ENCODE data around the gene SLC34A3.
A peak's percentile ranks its signal among the peaks of the same experiment; 100 is the strongest.

Gene SLC34A3

GRCh38 chr9:137220317-137221094 lies 10.2 kb upstream of the SLC34A3 start:
- no peak for DNase-seq (ENCODE audit: low read depth, low spot score)
- no peak for TF ChIP-seq CTCF (IDR thresholded peaks at IDR 0.05; ENCODE audit: low read depth, low read length)
- H3K4me3 ChIP-seq (ENCODE audit: low read depth, low read length): no peak overlapping the region
- in situ Hi-C loops (cut with HindIII; ENCODE audit: low sequenced_read_pairs): no loop called here

GRCh38 chr9:137221095-137221505 lies 9.6 kb upstream of the SLC34A3 start:
- no peak for DNase-seq (ENCODE audit: low read depth, low spot score)
- no peak overlapping the region for H3K4me3 ChIP-seq (ENCODE audit: low read depth, low read length)
- in situ Hi-C loops (cut with HindIII; ENCODE audit: low sequenced_read_pairs): no loop called here
- no peak for TF ChIP-seq CTCF (IDR thresholded peaks at IDR 0.05; ENCODE audit: low read depth, low read length)

- no peak for DNase-seq (ENCODE audit: low read depth, low spot score)
- no peak for TF ChIP-seq CTCF (IDR thresholded peaks at IDR 0.05; ENCODE audit: low read depth, low read length)
- H3K4me3 ChIP-seq (ENCODE audit: low read depth, low read length): peak overlapping the region; percentile 24
- in situ Hi-C loops (cut with HindIII; ENCODE audit: low sequenced_read_pairs): no loop called here
Measured at GRCh38 chr9:137221506-137222111, 9.1 kb upstream of the SLC34A3 start.

GRCh38 chr9:137222190-137223077 lies 8.3 kb upstream of the SLC34A3 start, which contains the start of gene RNF208:
TSS of gene RNF208 (minus strand) at chr9:137222240. CDS start at chr9:137221212, 1,028 bp downstream.
- in situ Hi-C loops (cut with HindIII; ENCODE audit: low sequenced_read_pairs): no loop called here
- no peak for TF ChIP-seq CTCF (IDR thresholded peaks at IDR 0.05; ENCODE audit: low read depth, low read length)
- peak within 1 kb of the TSS; percentile 64 for H3K4me3 ChIP-seq (ENCODE audit: low read depth, low read length)
- DNase-seq (ENCODE audit: low read depth, low spot score): no peak

DNA sequence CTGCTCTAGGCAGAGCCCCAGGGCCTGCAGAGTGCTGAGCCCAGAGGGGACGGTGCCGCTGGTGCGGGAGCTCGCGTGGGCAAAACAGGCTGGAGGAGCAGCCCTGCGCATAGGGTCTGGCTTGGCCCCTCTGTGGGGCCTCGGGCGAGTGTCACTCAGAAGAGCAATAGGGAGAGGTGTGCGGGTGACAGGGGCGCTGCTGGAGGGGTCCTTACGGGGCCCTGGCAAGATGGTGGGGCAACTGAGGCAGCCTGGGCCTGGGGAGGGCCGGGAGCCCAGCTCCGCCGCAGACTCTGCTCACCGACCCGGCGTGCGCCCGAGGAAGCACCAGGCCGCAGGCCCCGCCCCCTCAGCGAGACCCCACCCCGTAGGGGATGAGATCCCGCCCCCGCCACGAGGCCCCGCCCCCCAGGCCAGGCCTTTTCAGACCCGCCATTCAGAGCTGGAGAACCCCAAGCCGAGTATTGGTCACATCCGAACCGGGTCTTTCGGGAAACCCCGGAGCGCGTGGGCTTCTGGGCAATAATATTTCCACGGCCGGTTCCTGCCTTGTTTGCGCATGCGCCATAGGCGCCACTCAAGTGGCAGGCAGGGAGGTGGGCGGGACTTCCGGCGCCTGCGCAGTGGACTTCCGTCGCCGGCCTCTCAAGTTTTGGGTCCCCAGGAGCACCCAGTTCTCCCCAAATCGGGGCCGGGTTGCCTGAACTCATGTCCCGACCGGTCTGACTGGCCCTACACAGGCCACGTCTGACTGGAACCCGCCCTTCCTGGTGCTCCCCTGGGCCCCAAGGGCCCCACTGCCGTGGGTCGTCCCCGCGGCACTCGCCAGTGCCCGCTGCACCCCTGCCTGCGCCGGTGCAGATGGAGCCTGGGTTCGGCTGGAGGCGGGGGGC lies 7.4 kb upstream of the SLC34A3 start:
- in situ Hi-C loops (cut with HindIII; ENCODE audit: low sequenced_read_pairs): no loop called here
- no peak for TF ChIP-seq CTCF (IDR thresholded peaks at IDR 0.05; ENCODE audit: low read depth, low read length)
- H3K4me3 ChIP-seq (ENCODE audit: low read depth, low read length): peak overlapping the region; percentile 64
- peak; percentile 99 for DNase-seq (ENCODE audit: low read depth, low spot score)
